GM10847 (cell line): ENCODE measurements around the gene PPFIA3.
A peak's percentile ranks its signal among the peaks of the same experiment; 100 is the strongest.

Source experiments
- POLR2A ChIP-seq: IDR thresholded peaks from 2 replicates; pipeline ENCODE4 v1.6.1; 2011; ENCODE audit not compliant: insufficient read length; ENCODE audit errors: extremely low read depth

The PPFIA3 gene

GRCh38 chr19:49111218-49111998 is 7.9 kb upstream of the PPFIA3 start:
- TF ChIP-seq POLR2A = no peak

- TF ChIP-seq POLR2A = no peak
These were observed 5.3 kb upstream of the PPFIA3 start, which contains the start of gene LIN7B for GRCh38 chr19:49113762-49114629. LIN7B (plus strand) TSS chr19:49114370; CDS start chr19:49114405, 35 bp downstream.

GRCh38 chr19:49114630-49115363 is 4.5 kb upstream of the PPFIA3 start:
- TF ChIP-seq POLR2A = no peak

- TF ChIP-seq POLR2A = no peak
These were observed 2.8 kb upstream of the PPFIA3 start for GRCh38 chr19:49116544-49116943.

- no peak for TF ChIP-seq POLR2A
These were observed 1.4 kb upstream of the PPFIA3 start for GRCh38 chr19:49117677-49118564.

GRCh38 chr19:49118565-49119410 is 556 bp upstream of the PPFIA3 start, which contains the start of gene C19orf73:
C19orf73 (minus strand) TSS chr19:49119143; CDS start chr19:49119022, 121 bp downstream.
- peak; percentile 14 for TF ChIP-seq POLR2A

- TF ChIP-seq POLR2A = no peak
These were observed 960 bp downstream of the PPFIA3 start for GRCh38 chr19:49120325-49120683.

- TF ChIP-seq POLR2A = no peak
These were observed 1.5 kb downstream of the PPFIA3 start for GRCh38 chr19:49120868-49121267.

GRCh38 chr19:49125025-49125731 is 5.8 kb downstream of the PPFIA3 start:
- no peak for TF ChIP-seq POLR2A

- no peak for TF ChIP-seq POLR2A
These were observed 7.2 kb downstream of the PPFIA3 start for GRCh38 chr19:49126575-49126974.

- TF ChIP-seq POLR2A = peak; percentile 40
These were observed 8.6 kb downstream of the PPFIA3 start for GRCh38 chr19:49127674-49128544.
